HFF-Myc (cell line): ENCODE data around the gene CWC27.
"Not testable (repeated sequence)": the region's sequence is repeated elsewhere in the genome, so short reads cannot be mapped to it uniquely, and the experiment has no call there.

Experiments
- DNase-seq: peaks from one replicate; pipeline ENCODE4 v3.0.0-alpha.2; 2011; ENCODE audit warnings: low read depth; ENCODE audit errors: extremely low read depth
- H3K4me3 ChIP-seq: replicated peaks from 2 replicates; pipeline ENCODE4 v1.5.1; 2011; ENCODE audit warnings: low read depth, mild to moderate bottlenecking, control low read depth, low read length
- TF ChIP-seq, protein P1 (sequence below): IDR thresholded peaks from 2 replicates; pipeline ENCODE4 v1.5.1; 2012; ENCODE audit warnings: mild to moderate bottlenecking, low read depth, low read length, control low read depth; ENCODE audit errors: missing control alignments

Gene CWC27

DNA sequence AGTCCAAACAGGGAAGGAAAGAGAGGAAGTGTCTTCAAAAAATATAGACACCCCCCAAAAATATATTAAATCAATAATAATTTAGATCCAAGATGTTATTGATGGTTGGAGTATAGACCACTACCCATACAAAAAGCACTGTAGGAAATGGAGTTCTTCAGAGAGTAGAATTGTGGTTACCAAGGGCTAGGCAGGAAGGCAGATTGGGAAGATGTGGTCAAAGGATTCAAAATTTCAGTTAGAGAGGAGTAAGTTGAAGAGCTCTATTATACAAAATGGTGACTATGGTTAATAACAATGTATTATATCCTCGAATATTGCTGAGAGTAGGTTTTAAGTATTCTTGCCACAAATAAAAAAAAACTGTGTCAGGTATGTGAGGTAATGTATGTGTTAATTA lies 149.4 kb downstream of the CWC27 start:
- TF ChIP-seq, protein P1, sequence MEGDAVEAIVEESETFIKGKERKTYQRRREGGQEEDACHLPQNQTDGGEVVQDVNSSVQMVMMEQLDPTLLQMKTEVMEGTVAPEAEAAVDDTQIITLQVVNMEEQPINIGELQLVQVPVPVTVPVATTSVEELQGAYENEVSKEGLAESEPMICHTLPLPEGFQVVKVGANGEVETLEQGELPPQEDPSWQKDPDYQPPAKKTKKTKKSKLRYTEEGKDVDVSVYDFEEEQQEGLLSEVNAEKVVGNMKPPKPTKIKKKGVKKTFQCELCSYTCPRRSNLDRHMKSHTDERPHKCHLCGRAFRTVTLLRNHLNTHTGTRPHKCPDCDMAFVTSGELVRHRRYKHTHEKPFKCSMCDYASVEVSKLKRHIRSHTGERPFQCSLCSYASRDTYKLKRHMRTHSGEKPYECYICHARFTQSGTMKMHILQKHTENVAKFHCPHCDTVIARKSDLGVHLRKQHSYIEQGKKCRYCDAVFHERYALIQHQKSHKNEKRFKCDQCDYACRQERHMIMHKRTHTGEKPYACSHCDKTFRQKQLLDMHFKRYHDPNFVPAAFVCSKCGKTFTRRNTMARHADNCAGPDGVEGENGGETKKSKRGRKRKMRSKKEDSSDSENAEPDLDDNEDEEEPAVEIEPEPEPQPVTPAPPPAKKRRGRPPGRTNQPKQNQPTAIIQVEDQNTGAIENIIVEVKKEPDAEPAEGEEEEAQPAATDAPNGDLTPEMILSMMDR = no peak
- no peak for DNase-seq
- no peak overlapping the region for H3K4me3 ChIP-seq

GRCh38 chr5:64921386-64921785 lies 152.7 kb downstream of the CWC27 start:
- TF ChIP-seq, protein P1 = no peak
- no peak overlapping the region for H3K4me3 ChIP-seq
- no peak for DNase-seq

DNA sequence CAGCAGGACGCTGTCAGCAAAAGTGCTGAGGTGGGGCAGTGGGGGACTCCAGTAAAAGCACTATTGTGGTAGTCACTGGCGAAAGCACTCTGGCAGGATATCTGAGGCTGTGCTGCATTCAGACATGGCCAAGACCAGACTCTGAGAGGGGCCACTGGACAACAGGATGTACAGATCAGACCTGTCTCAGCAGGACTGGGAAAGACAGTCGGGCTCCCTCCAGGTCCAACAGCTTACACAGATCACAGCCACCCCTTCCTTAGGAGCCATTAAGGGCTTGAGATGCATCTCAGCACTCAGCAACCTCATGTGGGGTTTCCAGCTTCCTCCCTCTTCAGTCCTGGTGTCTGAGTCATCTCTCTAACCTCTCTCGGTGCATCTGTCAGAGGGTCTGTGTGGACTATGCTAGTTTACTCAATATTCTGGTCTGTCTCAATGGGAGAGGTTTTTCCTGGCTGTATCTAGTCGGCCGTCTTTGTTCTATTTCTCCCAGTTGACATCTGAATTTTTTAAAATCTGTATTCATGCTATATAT lies 154.5 kb downstream of the CWC27 start:
- no peak for DNase-seq
- TF ChIP-seq, protein P1 = no peak

DNA sequence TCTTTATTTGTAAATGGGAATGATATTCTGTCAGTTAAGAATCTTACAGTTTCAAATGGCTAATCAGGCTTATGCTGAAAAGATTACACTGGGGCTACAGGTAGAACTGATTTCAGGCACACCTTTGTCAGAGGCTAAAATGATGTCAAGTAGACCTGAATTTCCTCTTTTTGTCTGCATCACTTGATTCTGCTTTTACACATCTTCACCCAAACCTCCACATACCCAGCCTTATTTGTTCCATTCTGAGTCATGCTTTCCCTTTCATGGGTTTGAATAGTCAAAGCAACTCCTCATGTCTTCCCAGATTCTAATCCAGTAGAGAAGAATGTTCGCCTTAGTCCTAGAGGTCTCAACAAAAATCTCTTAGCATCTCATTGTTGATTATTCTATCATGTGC lies 156.4 kb downstream of the CWC27 start:
- no peak overlapping the region for H3K4me3 ChIP-seq
- DNase-seq = no peak
- TF ChIP-seq, protein P1 = no peak

More for the DNA sequence above, 154.5 kb downstream of the CWC27 start:
- H3K4me3 ChIP-seq = no peak overlapping the region

GRCh38 chr5:64929833-64930232 lies 161.1 kb downstream of the CWC27 start:
- TF ChIP-seq, protein P1 = no peak
- H3K4me3 ChIP-seq = no peak overlapping the region
- no peak for DNase-seq

GRCh38 chr5:64930672-64931318 lies 162.1 kb downstream of the CWC27 start:
- DNase-seq = no peak
- TF ChIP-seq, protein P1 = no peak
- no peak overlapping the region for H3K4me3 ChIP-seq

GRCh38 chr5:64939422-64939771 lies 170.7 kb downstream of the CWC27 start:
- H3K4me3 ChIP-seq, DNase-seq: not testable (repeated sequence)
